Activated CD8-positive, alpha-beta memory T cell treated with anti-CD3 and anti-CD28 coated beads for 4 hours (primary cell): ENCODE measurements around the gene AFAP1.

ENCODE experiments used
- DNase-seq, 2 donors: peaks; one replicate each; pipeline ENCODE4 v3.0.0-alpha.2; 2020; ENCODE audit warnings: low read depth in 2 of 2

AFAP1 gene

DNA sequence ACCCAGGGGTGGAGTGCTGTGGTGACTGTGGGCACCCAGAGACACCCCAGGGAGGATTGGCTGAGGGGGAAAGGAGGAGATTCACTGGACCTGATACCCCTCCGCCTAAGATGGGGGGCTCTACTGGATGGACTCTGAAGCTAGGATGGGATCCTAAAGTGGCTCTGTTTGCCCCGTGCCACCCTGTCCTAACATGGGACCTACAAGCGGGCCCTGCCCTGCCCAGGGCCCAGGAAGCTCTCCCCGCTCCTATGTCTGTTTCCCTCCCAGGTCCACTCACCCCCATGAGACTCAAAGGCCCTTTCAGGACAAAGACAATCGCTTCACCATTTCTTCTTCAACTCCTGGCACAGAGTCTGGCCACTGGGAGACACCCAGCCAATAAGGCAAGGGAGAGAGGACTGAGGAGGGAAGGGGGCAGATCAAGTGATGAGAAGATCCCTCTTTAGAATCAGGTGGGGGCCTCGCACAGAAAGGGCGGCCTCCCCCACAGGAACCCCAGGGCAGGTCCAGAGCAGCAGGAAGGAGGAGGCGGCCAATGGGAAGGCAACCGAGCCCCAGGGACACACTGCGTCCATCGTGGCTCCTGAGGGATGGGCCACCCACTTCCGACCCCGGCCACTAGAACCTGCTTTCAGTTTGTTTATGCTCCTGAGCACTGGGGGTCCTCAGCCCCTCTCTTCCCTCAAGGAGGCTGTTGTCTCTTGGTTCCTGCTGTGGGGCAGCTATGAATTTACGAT lies 155.4 kb downstream of the AFAP1 start:
- no peak for DNase-seq

GRCh38 chr4:7783541-7783940 lies 156.1 kb downstream of the AFAP1 start:
- DNase-seq = no peak

DNA sequence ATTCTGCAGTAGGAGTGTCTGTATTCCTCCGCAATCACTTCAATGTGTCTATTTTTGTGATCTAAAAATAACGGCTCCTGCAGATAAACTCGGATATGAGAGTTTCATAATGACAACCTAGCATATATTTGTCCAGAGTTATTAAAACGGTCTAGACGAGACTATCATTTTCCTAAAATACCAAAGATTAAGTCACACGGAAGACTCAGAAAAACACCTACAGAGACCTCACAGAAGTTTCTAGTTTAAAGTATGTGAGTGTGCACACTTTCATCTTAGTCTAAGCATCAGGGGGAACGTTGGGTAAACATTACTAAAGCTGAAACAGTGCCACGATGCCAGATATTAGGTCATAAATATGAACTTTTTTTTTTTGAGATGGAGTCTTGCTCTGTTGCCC lies 156.9 kb downstream of the AFAP1 start:
- DNase-seq = no peak

- DNase-seq = no peak
Measured at GRCh38 chr4:7781993-7782392, 157.7 kb downstream of the AFAP1 start.

GRCh38 chr4:7781366-7781765 lies 158.3 kb downstream of the AFAP1 start:
- DNase-seq = no peak

DNA sequence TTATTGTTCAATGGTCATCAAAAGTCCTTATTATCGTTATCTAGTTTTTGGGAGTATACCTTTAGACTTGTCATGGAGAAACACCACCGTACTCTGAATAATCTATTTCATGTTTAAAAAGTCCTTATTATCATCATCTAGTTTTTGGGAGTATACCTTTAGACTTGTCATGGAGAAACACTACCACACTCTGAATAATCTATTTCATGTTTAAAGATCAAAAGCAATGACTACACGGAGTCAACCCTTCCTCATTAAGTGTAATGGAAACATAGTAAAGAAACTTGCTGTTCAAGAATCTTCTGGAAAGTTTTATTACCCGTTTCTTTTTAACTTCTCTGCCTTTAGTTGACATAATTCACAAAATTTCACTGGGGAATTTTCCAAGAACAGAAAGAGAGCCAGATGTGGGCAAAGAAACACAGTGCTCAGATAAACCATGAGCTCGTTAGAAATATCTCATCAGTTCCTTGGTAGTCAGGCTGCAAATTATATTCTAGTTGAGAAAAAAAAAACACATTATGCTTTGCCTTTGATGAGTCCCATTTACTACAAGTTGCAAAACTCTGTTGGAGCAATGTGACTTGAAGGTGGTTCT lies 158.8 kb downstream of the AFAP1 start:
- DNase-seq = no peak

- DNase-seq = no peak
Measured at GRCh38 chr4:7779432-7779768, 160.3 kb downstream of the AFAP1 start.

- no peak for DNase-seq
Measured at GRCh38 chr4:7778510-7779431, 160.9 kb downstream of the AFAP1 start.

GRCh38 chr4:7777871-7778509 lies 161.7 kb downstream of the AFAP1 start:
- no peak for DNase-seq

DNA sequence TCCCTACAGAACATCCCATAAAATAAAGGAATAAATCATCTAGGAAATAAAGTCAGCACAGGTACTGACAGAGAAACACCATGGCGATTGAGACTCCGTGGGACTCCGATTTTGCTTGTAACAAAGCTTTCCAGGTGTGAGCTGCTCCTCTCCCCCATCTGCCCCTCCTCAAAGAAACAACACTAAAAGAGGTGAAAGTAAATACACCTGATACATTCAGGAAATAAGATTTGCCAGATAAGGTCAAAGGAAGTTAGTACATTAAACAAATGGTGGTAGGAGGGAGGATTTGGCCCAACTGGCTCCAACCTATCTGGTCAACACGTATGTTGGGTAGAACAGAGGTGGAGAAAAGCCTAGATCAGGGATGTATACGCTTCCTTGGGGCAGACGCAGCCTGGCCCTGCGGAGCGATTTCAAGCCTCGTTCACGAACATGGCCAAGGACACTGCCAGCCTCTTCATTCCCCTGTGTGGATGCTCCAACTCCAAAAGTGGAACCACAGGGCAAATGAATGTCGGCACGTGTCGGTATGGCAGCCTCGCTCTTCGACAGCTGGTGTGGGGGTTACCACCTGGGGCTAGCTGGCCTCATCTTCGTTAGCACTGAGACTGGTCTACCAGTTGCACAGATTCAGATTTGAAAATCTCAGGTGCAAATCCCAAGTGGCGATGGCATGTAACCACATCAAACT lies 162.5 kb downstream of the AFAP1 start:
- DNase-seq = no peak

GRCh38 chr4:7775396-7775795 lies 164.3 kb downstream of the AFAP1 start:
- no peak for DNase-seq

DNA sequence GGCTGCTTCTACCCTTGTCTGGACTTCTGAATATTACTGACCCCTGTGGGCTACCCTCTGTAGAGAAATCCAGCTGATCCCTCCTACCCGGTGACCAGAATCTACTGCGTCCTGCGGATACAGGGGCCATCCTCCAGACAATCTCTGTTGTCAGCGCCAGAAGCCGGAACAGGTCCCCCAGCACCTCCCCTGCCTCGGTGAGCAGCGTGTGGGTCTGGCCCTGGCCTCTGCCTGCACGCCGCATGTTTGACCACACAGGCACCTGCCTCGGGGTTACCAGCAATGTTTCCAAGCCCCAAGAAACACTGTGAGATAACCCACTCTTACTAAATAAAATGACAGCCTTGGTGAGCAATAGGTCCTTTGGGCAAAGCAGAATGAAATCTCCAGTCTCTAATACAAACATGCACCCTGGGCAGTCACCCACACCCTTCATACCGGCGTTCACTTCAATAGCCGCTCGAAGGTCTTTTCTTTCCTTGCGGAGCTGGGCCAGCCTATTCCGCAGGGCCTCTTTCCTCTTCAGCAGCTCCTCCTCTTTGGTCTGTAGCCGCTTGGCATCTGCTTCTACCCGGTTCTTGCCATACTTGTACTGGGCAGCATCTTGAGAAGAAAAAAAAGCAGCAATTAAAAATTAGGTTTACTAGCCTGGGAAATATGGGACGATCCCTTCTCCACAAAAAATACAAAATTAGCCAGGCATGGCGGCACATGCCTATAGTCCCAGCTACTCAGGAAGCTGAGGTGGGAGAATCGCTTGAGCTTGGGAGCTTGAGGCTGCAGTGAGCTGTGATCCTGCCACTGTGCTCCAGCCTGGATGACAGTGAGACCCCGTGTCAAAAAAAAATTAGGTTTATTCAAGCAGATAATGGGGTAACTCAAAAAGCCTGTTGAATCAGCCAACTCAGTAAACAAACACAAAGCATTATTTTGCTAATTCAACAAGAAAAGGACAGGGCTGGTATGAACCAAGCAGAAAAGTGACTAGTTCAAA lies 165.1 kb downstream of the AFAP1 start:
- no peak for DNase-seq

GRCh38 chr4:7773401-7774180 lies 166.1 kb downstream of the AFAP1 start:
- no peak for DNase-seq

DNA sequence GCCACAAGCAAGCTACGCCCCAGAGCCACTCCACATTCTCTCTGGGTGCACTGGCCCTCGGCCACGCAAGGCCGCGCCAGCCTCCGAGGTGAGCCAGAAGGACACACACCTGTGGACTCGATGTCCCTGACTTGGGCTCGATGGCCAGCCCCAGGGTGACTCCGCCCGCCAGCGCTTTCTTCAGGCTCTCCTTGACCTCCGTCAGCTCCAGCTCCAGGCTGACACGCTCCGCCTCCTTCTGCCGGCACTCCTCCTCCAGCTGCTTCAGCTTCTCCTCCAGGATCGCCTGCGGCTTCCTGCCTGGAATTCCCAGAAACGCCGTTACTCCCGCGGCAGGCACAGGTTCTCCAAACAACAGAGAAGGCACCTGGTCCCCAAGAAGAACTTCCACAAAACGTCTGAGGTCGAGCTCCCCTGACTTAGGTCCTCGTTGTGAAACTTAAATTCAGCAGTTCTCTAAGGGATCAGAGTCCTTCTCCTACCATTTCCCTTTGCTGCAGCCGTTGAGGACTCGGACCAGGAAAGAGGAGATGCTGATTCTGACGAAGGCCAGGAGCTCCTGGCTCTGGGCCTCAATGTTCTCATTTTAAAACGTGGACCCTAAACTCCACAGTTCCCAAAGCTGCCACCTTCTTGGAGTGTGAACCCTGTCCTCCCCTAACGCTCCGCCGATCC lies 166.8 kb downstream of the AFAP1 start:
- no peak for DNase-seq

DNA sequence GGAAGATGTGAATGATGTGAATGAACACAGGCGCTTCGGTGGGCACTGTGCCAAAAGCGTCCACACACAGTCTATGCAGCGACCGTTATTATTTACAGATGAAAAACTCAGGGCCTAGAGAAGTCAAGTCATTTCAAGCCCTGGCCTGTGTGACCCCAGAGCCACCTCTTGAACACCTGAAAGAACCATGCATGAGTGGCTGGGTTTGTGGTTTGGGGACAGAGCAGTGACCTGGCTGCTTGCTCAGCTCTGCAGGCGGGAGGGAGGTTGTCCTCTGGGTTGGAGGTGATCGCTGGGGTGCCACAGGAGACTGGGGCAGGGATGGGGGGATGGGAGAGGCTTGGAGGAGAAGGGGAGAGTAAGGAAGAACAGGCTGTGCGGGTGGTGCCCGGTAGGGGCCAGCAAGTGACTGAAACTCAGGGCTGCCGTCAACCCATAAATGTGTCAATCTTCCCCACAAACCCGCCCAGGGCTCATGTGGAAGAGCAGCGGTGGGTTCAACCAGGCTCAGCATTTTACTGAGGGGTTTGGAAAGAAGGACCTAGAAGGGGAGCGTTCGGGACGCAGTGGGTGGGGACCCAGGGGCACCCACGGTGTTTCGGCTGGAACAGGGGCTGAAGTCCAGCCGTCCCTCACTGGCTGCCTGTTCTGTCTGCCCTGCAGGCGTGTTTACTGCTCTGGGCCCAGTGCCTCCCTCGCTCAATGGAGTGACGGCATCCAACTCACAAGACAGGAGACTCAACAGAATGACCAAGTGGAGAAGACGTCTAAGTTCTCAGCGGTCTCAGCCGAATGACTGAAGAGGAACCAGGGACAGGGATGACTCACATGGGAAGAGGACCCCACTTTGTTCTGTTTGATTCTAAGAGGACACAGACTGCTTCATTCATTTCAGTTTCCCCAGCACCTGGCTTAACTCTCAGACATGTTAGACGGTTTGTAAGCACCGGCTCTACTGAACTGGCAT lies 167.8 kb downstream of the AFAP1 start:
- DNase-seq = no peak

DNA sequence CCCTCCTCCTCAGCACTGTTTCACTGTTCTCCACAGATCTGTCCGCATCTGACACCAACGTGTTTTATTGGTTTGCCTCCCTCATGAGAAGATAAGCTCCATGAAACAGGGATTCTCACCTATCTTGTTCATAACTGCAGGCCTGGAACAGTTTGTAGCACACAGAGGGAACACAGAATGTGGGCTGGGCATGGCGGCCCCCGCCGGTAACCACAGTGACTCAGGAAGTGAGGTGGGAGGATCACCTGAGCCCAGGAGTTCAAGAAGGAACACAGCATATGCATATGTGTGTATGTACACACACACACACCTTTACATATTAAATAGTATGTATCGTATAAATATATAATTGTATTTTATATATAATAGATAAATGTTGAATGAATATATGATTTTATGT lies 168.6 kb downstream of the AFAP1 start:
- DNase-seq = peak; percentile 9 to 35

GRCh38 chr4:7770224-7771050 lies 169.2 kb downstream of the AFAP1 start:
- DNase-seq = no peak
